MM.1S (cell line): ENCODE data around the gene PTPRO.

Source experiments
- EZH2phosphoT487 ChIP-seq: fragments of 300-600 bp; sonication (generic); IDR thresholded peaks from 2 replicates; pipeline ENCODE4 v1.6.1; 2018; ENCODE audit warnings: antibody characterized with exemption, low read length
- TF ChIP-seq, protein P1 (sequence below): fragments of 300-600 bp; sonication (generic); IDR thresholded peaks from 2 replicates; pipeline ENCODE4 v1.5.1; 2016; ENCODE audit warnings: antibody characterized with exemption, low read length, mixed read lengths

DNA sequence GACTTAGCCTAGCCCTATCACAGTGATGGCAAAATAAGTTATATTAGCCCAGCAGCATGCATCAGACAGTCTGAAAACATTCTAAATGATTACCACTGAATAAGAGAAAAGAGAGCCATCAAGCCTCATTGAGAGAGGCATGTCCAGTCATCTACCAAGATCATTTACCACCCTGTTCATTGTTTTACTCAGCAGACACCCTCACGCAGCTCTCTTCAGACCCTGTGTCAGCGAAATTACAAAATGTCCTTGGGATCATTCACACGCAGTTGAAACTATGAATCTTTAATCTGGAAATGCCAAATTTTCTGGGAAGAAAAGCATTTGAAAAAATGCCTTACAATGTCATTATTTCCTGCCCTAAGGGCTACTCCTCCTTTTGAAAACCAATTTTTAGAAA, 89.5 kb downstream of the PTPRO start:
- TF ChIP-seq, protein P1, sequence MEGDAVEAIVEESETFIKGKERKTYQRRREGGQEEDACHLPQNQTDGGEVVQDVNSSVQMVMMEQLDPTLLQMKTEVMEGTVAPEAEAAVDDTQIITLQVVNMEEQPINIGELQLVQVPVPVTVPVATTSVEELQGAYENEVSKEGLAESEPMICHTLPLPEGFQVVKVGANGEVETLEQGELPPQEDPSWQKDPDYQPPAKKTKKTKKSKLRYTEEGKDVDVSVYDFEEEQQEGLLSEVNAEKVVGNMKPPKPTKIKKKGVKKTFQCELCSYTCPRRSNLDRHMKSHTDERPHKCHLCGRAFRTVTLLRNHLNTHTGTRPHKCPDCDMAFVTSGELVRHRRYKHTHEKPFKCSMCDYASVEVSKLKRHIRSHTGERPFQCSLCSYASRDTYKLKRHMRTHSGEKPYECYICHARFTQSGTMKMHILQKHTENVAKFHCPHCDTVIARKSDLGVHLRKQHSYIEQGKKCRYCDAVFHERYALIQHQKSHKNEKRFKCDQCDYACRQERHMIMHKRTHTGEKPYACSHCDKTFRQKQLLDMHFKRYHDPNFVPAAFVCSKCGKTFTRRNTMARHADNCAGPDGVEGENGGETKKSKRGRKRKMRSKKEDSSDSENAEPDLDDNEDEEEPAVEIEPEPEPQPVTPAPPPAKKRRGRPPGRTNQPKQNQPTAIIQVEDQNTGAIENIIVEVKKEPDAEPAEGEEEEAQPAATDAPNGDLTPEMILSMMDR = no peak
- TF ChIP-seq EZH2phosphoT487 = no peak
